ENCODE measurements around the gene AKNA.
"Not testable (repeated sequence)": the region's sequence is repeated elsewhere in the genome, so short reads cannot be mapped to it uniquely, and the experiment has no call there.

Gene AKNA

GRCh38 chr9:114330636-114331035 lies 57.1 kb downstream of the AKNA start:
- no peak overlapping the region for H3K4me3 ChIP-seq (ENCODE audit: low read depth, low read length)
- CTCF ChIA-PET = no interaction called here
- POLR2A ChIA-PET = no interaction called here
- DNase-seq (ENCODE audit: low read depth, low spot score) = no peak
- no peak for TF ChIP-seq CTCF (IDR thresholded peaks at IDR 0.05; ENCODE audit: insufficient read depth, low read length, missing control alignments)

GRCh38 chr9:114329625-114330022 lies 58.2 kb downstream of the AKNA start, which contains the start of gene ORM2:
TSS of gene ORM2 (plus strand) at chr9:114329869. CDS start at chr9:114329905, 36 bp downstream.
- POLR2A ChIA-PET; DNase-seq (ENCODE audit: low read depth, low spot score); CTCF ChIA-PET; H3K4me3 ChIP-seq (ENCODE audit: low read depth, low read length): not testable (repeated sequence)

GRCh38 chr9:114328937-114329624 lies 58.7 kb downstream of the AKNA start:
- CTCF ChIA-PET; H3K4me3 ChIP-seq (ENCODE audit: low read depth, low read length); DNase-seq (ENCODE audit: low read depth, low spot score); POLR2A ChIA-PET: not testable (repeated sequence)

GRCh38 chr9:114328357-114328820 lies 59.4 kb downstream of the AKNA start:
- CTCF ChIA-PET; DNase-seq (ENCODE audit: low read depth, low spot score); H3K4me3 ChIP-seq (ENCODE audit: low read depth, low read length): not testable (repeated sequence)
- POLR2A ChIA-PET = interaction anchor here (0.5 kb wide), 1 partner anchor 51 kb away, joined by 4 read pairs; no protein-coding TSS in a partner anchor

- ChIA-PET CTCF (no interaction called here), POLR2A (interaction anchor here (0.5 kb wide), 1 partner anchor 50 kb away, joined by 4 read pairs; no protein-coding TSS in a partner anchor)
- DNase-seq (ENCODE audit: low read depth, low spot score) = no peak
- no peak for TF ChIP-seq CTCF (IDR thresholded peaks at IDR 0.05; ENCODE audit: insufficient read depth, low read length, missing control alignments)
- no peak overlapping the region for H3K4me3 ChIP-seq (ENCODE audit: low read depth, low read length)
Observed at GRCh38 chr9:114327749-114328148, 60.0 kb downstream of the AKNA start.

- DNase-seq (ENCODE audit: low read depth, low spot score); POLR2A ChIA-PET; H3K4me3 ChIP-seq (ENCODE audit: low read depth, low read length): not testable (repeated sequence)
- CTCF ChIA-PET = interaction anchor here (2.0 kb wide), 1 partner anchor 14 kb away, joined by 7 read pairs; no protein-coding TSS in a partner anchor
Observed at GRCh38 chr9:114325684-114326254, 62.0 kb downstream of the AKNA start.

- POLR2A ChIA-PET; H3K4me3 ChIP-seq (ENCODE audit: low read depth, low read length); DNase-seq (ENCODE audit: low read depth, low spot score): not testable (repeated sequence)
- CTCF ChIA-PET = interaction anchor here (2.0 kb wide), 1 partner anchor 15 kb away, joined by 7 read pairs; no protein-coding TSS in a partner anchor
Observed at GRCh38 chr9:114324965-114325364, 62.8 kb downstream of the AKNA start.

GRCh38 chr9:114324492-114324891 lies 63.3 kb downstream of the AKNA start:
- no peak for DNase-seq (ENCODE audit: low read depth, low spot score)
- ChIA-PET POLR2A (no interaction called here), CTCF (interaction anchor here (2.0 kb wide), 1 partner anchor 15 kb away, joined by 7 read pairs; no protein-coding TSS in a partner anchor)
- no peak overlapping the region for H3K4me3 ChIP-seq (ENCODE audit: low read depth, low read length)
- TF ChIP-seq CTCF (IDR thresholded peaks at IDR 0.05; ENCODE audit: insufficient read depth, low read length, missing control alignments) = no peak

GRCh38 chr9:114323849-114324248 lies 63.9 kb downstream of the AKNA start:
- POLR2A ChIA-PET; CTCF ChIA-PET; DNase-seq (ENCODE audit: low read depth, low spot score); H3K4me3 ChIP-seq (ENCODE audit: low read depth, low read length): not testable (repeated sequence)

- H3K4me3 ChIP-seq (ENCODE audit: low read depth, low read length); POLR2A ChIA-PET; CTCF ChIA-PET; DNase-seq (ENCODE audit: low read depth, low spot score): not testable (repeated sequence)
Observed at GRCh38 chr9:114322831-114323531, 64.8 kb downstream of the AKNA start, which contains the start of gene ORM1. TSS of gene ORM1 (plus strand) at chr9:114323098. CDS start at chr9:114323134, 36 bp downstream.

GRCh38 chr9:114322160-114322818 lies 65.5 kb downstream of the AKNA start:
- DNase-seq (ENCODE audit: low read depth, low spot score); H3K4me3 ChIP-seq (ENCODE audit: low read depth, low read length); POLR2A ChIA-PET: not testable (repeated sequence)
- CTCF ChIA-PET = interaction anchor here (1.5 to 1.7 kb wide), 2 partner anchors 31 to 240 kb away, joined by 3 to 6 read pairs; no protein-coding TSS in a partner anchor

Measured in AG04449 (cell line).